ENCODE measurements around the gene KDM3B.

The KDM3B gene

GRCh38 chr5:138439477-138440158 is 87.1 kb downstream of the KDM3B start:
- H3K4me3 ChIP-seq (replicated peaks; ENCODE audit: low read depth, low read length), result peak overlapping the region; percentile 54
- DNase-seq (ENCODE audit: extremely low read depth, low read depth), result no peak
- no peak for TF ChIP-seq CTCF (IDR thresholded peaks at IDR 0.05; ENCODE audit: low read depth, low read length, missing control alignments)

- DNase-seq (ENCODE audit: extremely low read depth, low read depth), result no peak
- no peak for TF ChIP-seq CTCF (IDR thresholded peaks at IDR 0.05; ENCODE audit: low read depth, low read length, missing control alignments)
- H3K4me3 ChIP-seq (replicated peaks; ENCODE audit: low read depth, low read length), result peak overlapping the region; percentile 54; the same call in 1 of the 2 replicates
Observed at GRCh38 chr5:138440159-138441073, 87.9 kb downstream of the KDM3B start.

- no peak for DNase-seq (ENCODE audit: extremely low read depth, low read depth)
- no peak for TF ChIP-seq CTCF (IDR thresholded peaks at IDR 0.05; ENCODE audit: low read depth, low read length, missing control alignments)
Observed at GRCh38 chr5:138441221-138441620, 88.7 kb downstream of the KDM3B start.

GRCh38 chr5:138444078-138444773 is 91.7 kb downstream of the KDM3B start:
- H3K4me3 ChIP-seq (replicated peaks; ENCODE audit: low read depth, low read length), result no peak overlapping the region
- no peak for DNase-seq (ENCODE audit: extremely low read depth, low read depth)
- no peak for TF ChIP-seq CTCF (IDR thresholded peaks at IDR 0.05; ENCODE audit: low read depth, low read length, missing control alignments)

More at GRCh38 chr5:138441221-138441620, 88.7 kb downstream of the KDM3B start:
- no peak overlapping the region for H3K4me3 ChIP-seq (replicated peaks; ENCODE audit: low read depth, low read length)

GRCh38 chr5:138444774-138445546 is 92.5 kb downstream of the KDM3B start:
- no peak for DNase-seq (ENCODE audit: extremely low read depth, low read depth)
- no peak overlapping the region for H3K4me3 ChIP-seq (replicated peaks; ENCODE audit: low read depth, low read length)
- TF ChIP-seq CTCF (IDR thresholded peaks at IDR 0.05; ENCODE audit: low read depth, low read length, missing control alignments), result no peak

Data from HFF-Myc (cell line).